Glutamatergic neuron (in vitro differentiated cells): ENCODE measurements around the gene VPS13D. TPM values are rescaled to one million over a fixed set of nuclear protein-coding genes. Genes with fewer than 3 reads are reported as not detected.
A peak's percentile ranks its signal among the peaks of the same experiment; 100 is the strongest.

Source experiments
- DNase-seq: peaks from one replicate; pipeline ENCODE4 v3.0.0; 2022
- H3K27ac Mint-ChIP-seq: one replicate; pipeline ENCODE4 v1.8.0; 2020; ENCODE audit warnings: mild to moderate bottlenecking, mixed read lengths, inconsistent platforms; ENCODE audit not compliant: unreplicated experiment
- H3K27me3 Mint-ChIP-seq: one replicate; pipeline ENCODE4 v1.8.0; 2020; ENCODE audit warnings: mild to moderate bottlenecking, moderate library complexity, mixed read lengths, inconsistent platforms; ENCODE audit not compliant: unreplicated experiment
- H3K36me3 Mint-ChIP-seq: one replicate; pipeline ENCODE4 v1.8.0; 2020; ENCODE audit warnings: mild to moderate bottlenecking, mixed read lengths, inconsistent platforms; ENCODE audit not compliant: unreplicated experiment
- H3K4me1 Mint-ChIP-seq: one replicate; pipeline ENCODE4 v1.8.0; 2020; ENCODE audit warnings: mild to moderate bottlenecking, low read depth, mixed read lengths, inconsistent platforms; ENCODE audit not compliant: unreplicated experiment
- H3K4me3 Mint-ChIP-seq: one replicate; pipeline ENCODE4 v1.8.0; 2020; ENCODE audit warnings: mild to moderate bottlenecking, mixed read lengths, inconsistent platforms; ENCODE audit not compliant: unreplicated experiment
- H3K9me3 Mint-ChIP-seq: one replicate; pipeline ENCODE4 v1.8.0; 2020; ENCODE audit warnings: mild to moderate bottlenecking, moderate library complexity, mixed read lengths, inconsistent platforms; ENCODE audit not compliant: unreplicated experiment
- CTCF ChIP-seq: fragments of 200-600 bp; sonication (generic); IDR thresholded peaks from one replicate; pipeline ENCODE4 v1.5.0; 2021; ENCODE audit not compliant: partially characterized antibody, unreplicated experiment
- total RNA-seq: library from RNA; stranded (reverse); fragmentation: NEBNext Ultra II Directional; extraction: Animal tissue kit (Norgen Biotek cat#: 25700); gene quantifications from one replicate; pipeline ENCODE4 v1.2.1, GENCODE V29; 2021; ENCODE audit not compliant: unreplicated experiment

The VPS13D gene
- total RNA-seq, 1 donor from 2014 or later: 32.8 TPM

- H3K27ac Mint-ChIP-seq: no peak overlapping the region
- no peak overlapping the region for H3K4me3 Mint-ChIP-seq
- TF ChIP-seq CTCF: peak; percentile 30
- H3K27me3 Mint-ChIP-seq: no peaks in the 10 kb centered on the region
- DNase-seq: no peak
- H3K4me1 Mint-ChIP-seq: no peaks in the 10 kb centered on the region
- peaks cover 9% of the 10 kb centered on the region for H3K36me3 Mint-ChIP-seq
- no peaks in the 10 kb centered on the region for H3K9me3 Mint-ChIP-seq
Measured at GRCh38 chr1:12405325-12406210, 175.7 kb downstream of the VPS13D start.

GRCh38 chr1:12406211-12407021 lies 176.6 kb downstream of the VPS13D start:
- H3K9me3 Mint-ChIP-seq: no peaks in the 10 kb centered on the region
- H3K4me3 Mint-ChIP-seq: no peak overlapping the region
- no peak for TF ChIP-seq CTCF
- H3K4me1 Mint-ChIP-seq: no peaks in the 10 kb centered on the region
- H3K27me3 Mint-ChIP-seq: no peaks in the 10 kb centered on the region
- H3K27ac Mint-ChIP-seq: no peak overlapping the region
- DNase-seq: no peak
- H3K36me3 Mint-ChIP-seq: peaks cover 9% of the 10 kb centered on the region

- no peaks in the 10 kb centered on the region for H3K4me1 Mint-ChIP-seq
- H3K4me3 Mint-ChIP-seq: no peak overlapping the region
- no peak for DNase-seq
- H3K27ac Mint-ChIP-seq: no peak overlapping the region
- peaks cover 16% of the 10 kb centered on the region for H3K36me3 Mint-ChIP-seq
- H3K9me3 Mint-ChIP-seq: no peaks in the 10 kb centered on the region
- no peaks in the 10 kb centered on the region for H3K27me3 Mint-ChIP-seq
- no peak for TF ChIP-seq CTCF
Measured at GRCh38 chr1:12407050-12407961, 177.5 kb downstream of the VPS13D start.

GRCh38 chr1:12407962-12408454 lies 178.2 kb downstream of the VPS13D start:
- Mint-ChIP-seq H3K4me1 (no peaks in the 10 kb centered on the region), H3K4me3 (no peak overlapping the region), H3K9me3 (no peaks in the 10 kb centered on the region), H3K27ac (no peak overlapping the region), H3K36me3 (peaks cover 16% of the 10 kb centered on the region), H3K27me3 (no peaks in the 10 kb centered on the region)
- no peak for TF ChIP-seq CTCF
- no peak for DNase-seq
